Endothelial cell of umbilical vein (primary cell): Measurements from ENCODE around the gene FMNL2.

ENCODE experiments used
- EZH2 ChIP-seq: IDR thresholded peaks from 2 replicates; pipeline ENCODE4 v1.6.1; 2012; ENCODE audit warnings: borderline replicate concordance, low read depth, mild to moderate bottlenecking, moderate library complexity, low read length, inconsistent platforms; ENCODE audit not compliant: severe bottlenecking
- POLR2A ChIP-seq: IDR thresholded peaks from 2 replicates; pipeline ENCODE4 v1.6.1; 2012; ENCODE audit warnings: low read depth, mild to moderate bottlenecking, control low read depth, low read length
- TF ChIP-seq, protein P1 (sequence below), 2 donors: IDR thresholded peaks; 1 replicate in 1 of 2; 2 replicates in 1 of 2; pipeline ENCODE4 v1.5.1; 2011; ENCODE audit warnings: low read length in 2 of 2, mild to moderate bottlenecking in 2 of 2, moderate library complexity in 2 of 2, control low read depth in 1 of 2, inconsistent platforms in 1 of 2, low read depth in 1 of 2; ENCODE audit not compliant: insufficient read depth in 1 of 2; ENCODE audit errors: extremely low read depth in 1 of 2

DNA sequence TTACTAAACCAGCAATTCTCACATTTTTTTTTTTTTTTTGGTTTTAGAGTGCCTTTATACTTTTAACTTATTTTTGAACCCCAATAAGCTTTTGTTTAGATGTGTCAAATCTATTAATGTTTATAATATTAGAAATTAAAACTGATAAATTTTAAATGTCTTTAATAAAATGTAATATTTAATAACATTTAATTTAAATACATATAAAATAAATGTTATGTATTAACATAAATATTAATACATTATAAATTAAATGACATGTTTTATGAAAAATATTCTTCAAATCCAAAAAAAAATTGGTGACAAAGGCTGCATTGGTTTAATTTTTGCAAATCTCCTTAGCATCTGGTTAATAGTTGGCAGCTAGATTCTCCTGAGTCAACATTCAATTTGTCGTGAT, 218.5 kb downstream of the FMNL2 start:
- TF ChIP-seq, protein P1, sequence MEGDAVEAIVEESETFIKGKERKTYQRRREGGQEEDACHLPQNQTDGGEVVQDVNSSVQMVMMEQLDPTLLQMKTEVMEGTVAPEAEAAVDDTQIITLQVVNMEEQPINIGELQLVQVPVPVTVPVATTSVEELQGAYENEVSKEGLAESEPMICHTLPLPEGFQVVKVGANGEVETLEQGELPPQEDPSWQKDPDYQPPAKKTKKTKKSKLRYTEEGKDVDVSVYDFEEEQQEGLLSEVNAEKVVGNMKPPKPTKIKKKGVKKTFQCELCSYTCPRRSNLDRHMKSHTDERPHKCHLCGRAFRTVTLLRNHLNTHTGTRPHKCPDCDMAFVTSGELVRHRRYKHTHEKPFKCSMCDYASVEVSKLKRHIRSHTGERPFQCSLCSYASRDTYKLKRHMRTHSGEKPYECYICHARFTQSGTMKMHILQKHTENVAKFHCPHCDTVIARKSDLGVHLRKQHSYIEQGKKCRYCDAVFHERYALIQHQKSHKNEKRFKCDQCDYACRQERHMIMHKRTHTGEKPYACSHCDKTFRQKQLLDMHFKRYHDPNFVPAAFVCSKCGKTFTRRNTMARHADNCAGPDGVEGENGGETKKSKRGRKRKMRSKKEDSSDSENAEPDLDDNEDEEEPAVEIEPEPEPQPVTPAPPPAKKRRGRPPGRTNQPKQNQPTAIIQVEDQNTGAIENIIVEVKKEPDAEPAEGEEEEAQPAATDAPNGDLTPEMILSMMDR (IDR thresholded peaks at IDR 0.05; ENCODE audit: extremely low read depth in 1 of 2, insufficient read depth in 1 of 2, low read depth in 1 of 2, low read length in 2 of 2) = no peak
- no peak for TF ChIP-seq EZH2
- no peak for TF ChIP-seq POLR2A
